SIG-M5 treated with dmso at 0.1 percent for 504 hours (cell line): ENCODE measurements around the gene CCDC107.
"Not testable (repeated sequence)": the region's sequence is repeated elsewhere in the genome, so short reads cannot be mapped to it uniquely, and the experiment has no call there.

Experiments
- DNase-seq: peaks from one replicate; lab custom pipeline; 2025; ENCODE audit not compliant: unreplicated experiment; lab: John Stamatoyannopoulos, UW

CCDC107 gene

DNA sequence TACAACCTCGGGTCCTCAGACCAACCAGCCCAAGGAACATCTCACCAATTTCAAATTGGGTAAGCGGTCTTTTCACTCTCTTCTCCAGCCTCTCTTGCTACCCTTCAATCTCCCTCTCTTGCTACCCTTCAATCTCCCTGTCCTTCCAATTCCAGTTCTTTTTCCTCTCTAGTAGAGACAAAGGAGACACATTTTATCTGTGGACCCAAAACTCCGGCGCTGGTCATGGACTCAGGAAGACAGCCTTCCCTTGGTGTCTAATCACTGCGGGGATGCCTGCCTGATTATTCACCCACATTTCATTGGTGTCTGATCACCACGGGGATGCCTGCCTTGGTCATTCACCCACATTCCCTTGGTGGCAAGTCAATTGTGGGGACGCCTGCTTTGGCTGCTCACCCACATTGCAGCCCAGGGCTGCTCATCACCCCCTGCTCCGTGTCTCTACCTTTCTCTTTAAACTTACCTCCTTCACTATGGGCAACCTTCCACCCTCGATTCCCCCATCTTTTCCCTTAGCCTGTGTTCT is 20.6 kb upstream of the CCDC107 start:
- not testable (repeated sequence) for DNase-seq

- not testable (repeated sequence) for DNase-seq
These were observed 19.3 kb upstream of the CCDC107 start for GRCh38 chr9:35638751-35639150.

DNA sequence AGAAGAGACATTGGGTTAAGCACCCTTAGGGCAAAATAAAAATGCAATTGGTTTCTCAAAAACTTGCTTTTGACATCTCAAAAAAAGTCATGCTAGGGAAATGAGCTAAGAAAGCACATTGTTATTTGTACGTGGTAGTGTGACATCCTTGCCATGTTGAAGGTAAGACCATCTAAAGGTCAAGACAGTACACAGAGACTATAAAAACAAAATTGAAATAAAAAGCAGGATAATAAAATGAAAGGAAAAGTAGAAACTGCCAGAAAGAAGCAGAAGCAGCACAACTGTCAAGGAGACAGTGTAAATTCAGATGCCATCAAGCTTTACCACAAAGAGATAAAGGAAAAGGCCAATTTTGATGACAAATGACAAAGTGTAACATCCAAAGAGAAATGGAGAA is 18.9 kb upstream of the CCDC107 start:
- DNase-seq: not testable (repeated sequence)

DNA sequence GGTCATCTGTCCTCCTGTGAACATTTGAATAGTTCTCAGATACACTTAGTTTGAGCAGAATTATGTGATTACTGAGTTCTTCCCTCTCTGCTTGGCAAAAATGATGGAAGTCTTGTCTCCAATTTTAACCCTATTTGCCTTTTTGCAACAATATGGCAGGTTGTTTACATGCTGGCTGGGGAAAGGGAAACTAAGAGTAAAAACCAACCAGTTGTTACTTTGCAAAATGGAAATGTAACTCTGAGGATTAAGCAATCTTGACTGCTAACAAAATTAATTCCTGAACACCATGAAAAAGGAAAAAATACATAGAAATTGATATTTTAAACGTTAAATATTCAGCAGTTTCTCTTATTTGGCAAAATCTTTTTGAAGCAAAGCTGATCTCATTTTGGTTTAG is 18.5 kb upstream of the CCDC107 start:
- no peak for DNase-seq

DNA sequence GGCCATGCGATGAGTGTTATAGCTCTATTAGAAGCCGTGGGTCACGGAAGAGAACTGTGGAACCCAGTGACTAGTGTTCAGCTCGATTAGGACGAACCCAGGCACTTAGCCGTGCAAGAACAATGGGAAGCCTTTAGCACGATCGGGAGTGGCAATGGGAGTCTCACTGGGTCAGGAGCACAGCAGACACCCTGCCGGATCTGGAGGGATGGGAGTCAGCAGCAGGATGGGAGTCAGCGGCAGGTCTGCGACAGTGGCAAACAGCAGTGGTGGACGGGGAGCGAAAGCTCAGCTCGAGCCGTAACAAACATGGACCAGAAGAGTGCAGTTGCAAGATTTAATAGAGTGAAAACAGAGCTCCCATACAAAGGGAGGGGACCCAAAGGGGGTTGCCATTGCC is 17.7 kb upstream of the CCDC107 start:
- DNase-seq: not testable (repeated sequence)

DNA sequence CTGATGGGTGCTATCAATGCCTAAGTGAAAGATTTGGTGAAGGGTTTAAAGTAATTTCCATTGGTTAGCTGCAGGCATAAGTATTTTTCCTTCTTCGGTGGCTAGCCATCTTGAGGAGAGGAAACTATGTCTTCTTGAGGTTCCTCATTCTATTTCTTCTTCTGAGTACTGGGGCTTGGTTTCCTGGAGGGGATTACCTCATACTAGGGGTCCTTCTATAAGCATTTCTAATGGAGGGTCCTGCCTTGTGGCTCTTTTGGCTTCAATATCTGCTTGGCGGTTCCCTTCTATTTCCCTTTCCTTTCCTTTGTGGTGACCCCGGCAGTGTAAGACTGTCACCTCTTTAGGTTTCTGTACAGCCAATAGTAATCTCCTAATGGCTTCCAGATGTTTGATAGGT is 16.6 kb upstream of the CCDC107 start:
- DNase-seq: not testable (repeated sequence)

DNA sequence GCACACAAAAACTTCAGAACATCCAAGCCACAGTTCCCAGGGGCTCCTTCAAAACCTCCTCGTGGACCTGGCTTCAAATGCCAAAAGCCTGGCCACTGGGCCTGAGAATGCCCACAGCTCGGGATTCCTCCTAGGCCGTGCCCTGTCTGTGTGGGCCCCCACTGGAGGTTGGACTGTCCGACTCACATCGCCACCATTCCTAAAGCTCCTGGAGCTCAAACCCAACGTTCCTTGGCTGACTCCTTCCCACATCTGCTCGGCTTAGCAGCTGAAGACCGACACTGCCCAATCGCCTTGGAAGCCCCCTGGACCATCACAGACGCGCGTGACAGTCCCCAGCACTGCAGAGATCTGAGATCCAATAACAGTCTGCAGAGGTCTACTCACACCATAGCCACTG is 15.0 kb upstream of the CCDC107 start:
- DNase-seq: no peak

DNA sequence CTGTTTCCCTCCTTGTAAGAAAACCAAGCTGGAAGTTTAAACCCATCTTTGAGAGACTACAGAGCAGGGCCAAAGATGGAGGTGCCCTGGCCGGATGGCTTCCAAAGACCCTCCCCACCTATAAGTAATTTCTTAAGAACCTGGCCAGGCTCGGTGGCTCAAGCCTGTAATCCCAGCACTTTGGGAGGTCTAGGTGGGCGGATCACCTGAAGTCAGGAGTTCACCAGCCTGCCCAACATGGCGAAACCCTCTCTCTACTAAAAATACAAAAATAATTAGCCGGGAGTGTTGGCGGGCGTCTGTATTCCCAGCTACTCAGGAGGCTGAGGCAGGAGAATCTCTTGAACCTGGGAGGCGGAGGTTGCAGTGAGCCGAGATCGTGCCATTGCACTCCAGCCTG is 12.4 kb upstream of the CCDC107 start:
- DNase-seq: not testable (repeated sequence)

DNA sequence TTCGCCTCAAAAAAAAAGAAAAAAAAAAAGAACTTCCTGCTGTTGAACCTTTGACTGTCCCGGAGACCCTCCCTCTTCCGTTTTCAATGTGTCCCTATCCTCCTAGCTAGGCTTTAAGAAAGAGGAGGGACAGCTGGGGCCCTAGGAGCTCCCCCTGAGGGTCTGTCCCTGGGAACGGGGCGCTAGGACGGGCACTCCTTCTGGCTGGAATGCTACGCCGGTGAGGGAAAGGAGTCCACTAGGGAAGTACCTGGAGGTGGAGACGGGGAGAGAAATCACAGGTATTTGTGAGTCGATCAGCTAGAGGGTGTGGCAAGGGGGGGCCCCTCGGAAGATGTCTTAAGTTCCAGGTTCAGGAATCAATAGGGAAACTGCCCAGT is 11.9 kb upstream of the CCDC107 start:
- peak; percentile 37 for DNase-seq

GRCh38 chr9:35646533-35647265 is 11.4 kb upstream of the CCDC107 start:
- peak; percentile 88 for DNase-seq

- DNase-seq: peak; percentile 78
These were observed 8.4 kb upstream of the CCDC107 start for GRCh38 chr9:35649431-35650340.

DNA sequence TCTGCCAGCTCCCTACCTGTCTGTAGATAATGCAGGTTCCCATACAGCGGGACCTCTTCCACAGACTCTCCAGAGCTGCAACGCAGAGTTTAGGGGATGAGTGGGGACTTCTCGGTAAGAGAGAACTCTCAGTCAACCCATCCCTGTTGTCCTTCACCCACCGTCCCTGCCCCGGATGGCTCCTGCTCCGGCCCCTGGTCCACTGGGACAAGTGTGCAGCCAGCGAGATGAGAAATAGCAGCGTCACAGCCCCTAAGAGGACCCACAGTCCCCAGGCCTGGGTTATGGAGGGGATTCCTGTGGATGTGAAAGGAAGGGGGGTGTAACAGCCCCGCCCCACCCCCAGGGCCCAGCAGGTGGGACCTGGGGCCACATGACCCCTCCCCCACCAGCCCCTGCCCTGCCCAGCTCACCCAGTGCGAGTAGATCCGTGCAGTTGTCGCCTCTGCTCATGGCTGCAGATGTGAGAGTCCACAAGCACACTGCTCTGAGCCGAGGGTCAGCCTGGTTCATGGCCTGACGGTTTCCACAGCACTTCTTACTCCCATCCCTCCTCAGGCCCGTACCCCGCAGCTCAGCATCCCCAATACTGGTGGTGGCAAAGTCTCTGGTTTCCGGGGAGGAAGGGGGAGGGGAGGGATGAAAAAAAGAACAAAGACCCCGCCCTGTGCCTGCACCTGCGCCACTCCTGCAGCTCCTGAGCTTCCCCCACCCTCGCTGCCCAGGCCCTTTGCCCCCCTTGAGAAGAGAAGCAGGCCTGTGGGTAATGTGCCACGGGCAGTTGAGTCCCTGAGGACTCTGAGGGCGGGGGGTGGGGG is 7.5 kb upstream of the CCDC107 start, which contains the start of gene SIT1:
TSS of gene SIT1 (minus strand) at position 591 of the 818 bp plus-strand sequence. CDS start at position 513, 78 bp downstream.
- DNase-seq: no peak

DNA sequence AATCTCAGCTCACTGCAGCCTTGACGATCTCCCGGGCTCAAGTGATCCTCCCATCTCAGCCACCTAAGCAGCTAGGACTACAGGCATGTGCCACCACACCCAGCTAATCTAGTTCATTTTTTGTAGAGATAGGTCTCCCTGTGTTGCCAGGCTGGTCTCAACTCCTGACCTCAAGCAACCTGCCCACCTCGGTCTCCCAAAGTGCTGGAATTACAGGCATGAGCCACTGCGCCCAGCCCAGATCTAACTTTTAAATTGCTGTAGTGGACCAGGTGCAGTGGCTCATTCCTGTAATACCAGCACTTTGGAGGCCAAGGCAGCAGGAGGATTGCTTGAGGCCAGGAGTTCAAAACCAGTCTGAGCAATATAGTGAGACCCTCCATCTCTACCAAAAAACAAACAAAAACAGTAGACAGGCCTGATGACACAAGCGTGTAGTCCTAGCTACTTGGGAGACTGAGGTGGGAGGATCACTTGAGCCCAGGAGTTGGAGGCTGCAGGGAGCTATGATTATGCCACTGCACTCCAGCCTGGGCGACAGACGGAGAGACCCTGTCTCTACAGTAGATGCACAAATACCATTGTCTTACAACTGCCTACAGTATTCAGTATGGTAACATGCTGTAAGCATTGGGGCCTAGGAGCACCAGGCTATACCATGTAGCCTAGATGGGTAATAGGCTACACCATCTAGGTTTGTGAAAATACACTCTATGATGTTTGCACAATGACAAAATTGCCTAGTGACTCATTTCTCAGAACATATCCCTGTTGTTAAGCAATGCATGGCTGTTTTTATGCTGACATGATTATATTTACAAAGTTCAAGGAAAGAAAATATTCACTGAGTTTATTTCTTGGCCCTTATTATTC is 5.9 kb upstream of the CCDC107 start:
- peak; percentile 59 for DNase-seq

GRCh38 chr9:35652829-35653209 is 5.3 kb upstream of the CCDC107 start:
- no peak for DNase-seq

GRCh38 chr9:35653611-35654010 is 4.5 kb upstream of the CCDC107 start:
- no peak for DNase-seq

GRCh38 chr9:35656348-35656747 is 1.7 kb upstream of the CCDC107 start:
- no peak for DNase-seq

DNA sequence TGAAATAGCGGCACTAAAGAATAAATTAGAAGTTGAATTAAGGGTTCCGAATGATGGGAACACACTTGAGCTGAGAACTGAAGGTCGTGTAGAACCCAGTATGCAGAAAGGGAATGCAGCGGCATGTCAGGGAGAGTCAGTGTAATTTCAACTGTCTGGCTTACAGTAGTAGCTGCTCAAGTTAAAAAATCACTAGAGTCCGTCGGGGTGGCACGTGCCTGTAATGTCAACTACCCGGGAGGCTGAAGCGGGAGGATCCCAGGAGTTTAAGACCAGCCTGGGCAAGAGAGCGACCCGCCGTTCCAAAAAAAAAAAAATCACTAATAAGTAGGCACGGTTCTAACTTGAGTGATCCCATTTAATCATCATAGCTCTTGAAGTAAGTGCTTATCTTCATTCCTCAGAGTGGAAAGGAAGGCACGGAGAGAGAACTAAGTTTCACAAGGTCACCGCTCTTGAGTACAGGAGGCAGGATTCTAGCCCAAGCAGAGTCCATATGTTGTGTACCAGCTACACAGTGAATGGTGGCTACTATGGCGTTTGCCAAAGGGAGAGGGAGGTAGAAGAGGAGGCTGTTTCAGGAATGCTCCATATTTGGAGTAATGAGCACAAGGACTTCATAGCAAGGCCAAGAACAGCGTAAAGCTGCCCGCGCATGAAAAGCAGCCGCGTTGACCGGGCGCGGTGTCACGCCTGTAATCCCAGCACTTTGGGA is 1.1 kb upstream of the CCDC107 start:
- DNase-seq: no peak

DNA sequence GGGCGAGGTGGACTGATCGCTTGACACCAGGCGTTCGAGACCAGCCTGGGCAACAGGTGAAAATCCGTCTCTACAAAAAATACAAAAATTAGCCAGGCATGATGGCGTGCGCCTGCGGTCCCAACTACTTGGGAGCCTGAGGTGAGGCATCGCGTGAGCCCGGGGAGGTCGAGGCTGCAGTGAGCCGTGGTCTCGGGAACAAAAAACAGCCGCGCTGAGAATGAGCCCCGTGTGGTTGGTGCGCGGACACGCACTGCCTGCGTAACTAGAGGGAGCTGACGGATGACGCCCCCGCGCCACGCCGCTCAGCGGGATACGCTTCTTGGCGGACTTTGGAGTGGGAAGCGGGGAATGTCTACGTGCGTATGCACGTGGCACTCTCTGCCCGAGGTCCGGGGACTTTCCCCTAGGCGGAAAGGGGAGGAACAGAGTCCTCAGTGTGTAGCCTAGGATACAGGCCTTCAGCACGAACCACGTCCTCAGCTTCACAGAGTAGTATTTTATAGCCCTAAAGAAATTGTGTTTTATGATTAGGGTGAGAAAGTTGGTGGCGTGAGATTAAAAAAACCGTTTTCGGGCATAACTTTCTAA is 451 bp upstream of the CCDC107 start, which contains the start of gene RMRP:
TSS of gene RMRP (minus strand) at position 474 of the 591 bp plus-strand sequence.
- DNase-seq: peak; percentile 98

GRCh38 chr9:35658968-35659220 is 802 bp downstream of the CCDC107 start:
- peak; percentile 33 for DNase-seq
